ACHN (cell line): ENCODE measurements around the gene CKS1B.

Experiments used
- DNase-seq: peaks from one replicate; pipeline ENCODE4 v3.0.0-alpha.2; 2015
- in situ Hi-C: cut with HindIII; loops from 2 replicates; pipeline ENCODE4 v1.10.0; 2017; ENCODE audit warnings: low sequenced_read_pairs, low pct_ligation_motif_present, low pct_unique_long_range_greater_than_20kb

CKS1B gene

GRCh38 chr1:155008015-155008941 lies 33.8 kb downstream of the CKS1B start:
- DNase-seq = no peak
- in situ Hi-C loops = no loop called here

DNA sequence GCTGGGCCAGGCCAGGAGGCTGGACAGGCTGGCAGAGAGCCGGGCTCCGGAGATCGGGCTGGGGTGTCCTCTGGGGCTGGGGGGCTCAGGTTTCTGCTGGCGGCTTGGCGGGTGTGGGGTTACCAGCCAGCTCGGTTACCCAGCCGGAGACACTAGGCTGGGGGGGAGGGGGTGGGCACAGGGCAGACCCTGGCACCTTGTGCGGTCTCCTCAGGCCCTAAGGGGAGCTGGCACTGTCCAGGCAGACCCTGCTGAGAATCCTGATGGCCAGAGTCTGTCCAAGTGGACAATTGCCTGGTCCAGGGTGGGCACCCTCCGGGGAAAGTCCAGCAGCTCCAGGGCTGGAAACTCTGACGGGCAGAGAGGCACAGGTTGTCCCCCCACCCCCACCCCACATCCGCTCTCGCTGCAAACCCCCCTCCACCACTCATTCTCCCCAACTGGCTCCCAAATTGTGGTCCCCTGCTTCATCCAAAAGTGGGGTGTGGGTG lies 34.8 kb downstream of the CKS1B start:
- in situ Hi-C loops = no loop called here

GRCh38 chr1:155009742-155010141 lies 35.3 kb downstream of the CKS1B start:
- in situ Hi-C loops = no loop called here
- no peak for DNase-seq

More for the DNA sequence above, 34.8 kb downstream of the CKS1B start:
- DNase-seq = no peak

- in situ Hi-C loops = no loop called here
- no peak for DNase-seq
Observed at GRCh38 chr1:155010211-155010918, 35.9 kb downstream of the CKS1B start.

DNA sequence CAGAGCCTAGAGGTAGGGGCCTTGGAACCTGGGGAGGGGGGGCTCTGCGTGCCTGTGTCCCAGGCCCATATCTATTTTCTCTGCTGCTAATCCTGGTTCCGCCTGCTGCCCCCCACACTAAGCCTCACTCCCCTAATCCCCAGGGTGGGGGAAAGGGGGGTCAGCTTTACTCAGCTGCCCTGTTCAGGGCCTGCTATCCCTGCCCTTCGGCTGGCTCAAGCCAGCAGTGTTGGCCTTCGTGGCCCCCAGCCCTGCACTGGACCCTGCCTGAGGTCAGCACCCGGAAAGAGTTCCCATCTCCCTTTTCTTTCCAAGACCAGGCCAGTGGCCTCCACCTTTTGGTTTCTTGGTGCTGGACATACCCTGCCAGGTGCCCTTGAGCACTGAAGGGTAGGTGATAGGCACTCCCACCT lies 36.5 kb downstream of the CKS1B start:
- in situ Hi-C loops = no loop called here
- no peak for DNase-seq

- in situ Hi-C loops = no loop called here
Observed at GRCh38 chr1:155011437-155012025, 37.0 kb downstream of the CKS1B start.

GRCh38 chr1:155012026-155012546 lies 37.6 kb downstream of the CKS1B start:
- in situ Hi-C loops = no loop called here
- no peak for DNase-seq

More at GRCh38 chr1:155011437-155012025, 37.0 kb downstream of the CKS1B start:
- no peak for DNase-seq

- no peak for DNase-seq
- in situ Hi-C loops = no loop called here
Observed at GRCh38 chr1:155012776-155013602, 38.5 kb downstream of the CKS1B start.

- DNase-seq = no peak
- in situ Hi-C loops = no loop called here
Observed at GRCh38 chr1:155013632-155014031, 39.2 kb downstream of the CKS1B start.

GRCh38 chr1:155014709-155015508 lies 40.4 kb downstream of the CKS1B start:
- in situ Hi-C loops = no loop called here
- no peak for DNase-seq

DNA sequence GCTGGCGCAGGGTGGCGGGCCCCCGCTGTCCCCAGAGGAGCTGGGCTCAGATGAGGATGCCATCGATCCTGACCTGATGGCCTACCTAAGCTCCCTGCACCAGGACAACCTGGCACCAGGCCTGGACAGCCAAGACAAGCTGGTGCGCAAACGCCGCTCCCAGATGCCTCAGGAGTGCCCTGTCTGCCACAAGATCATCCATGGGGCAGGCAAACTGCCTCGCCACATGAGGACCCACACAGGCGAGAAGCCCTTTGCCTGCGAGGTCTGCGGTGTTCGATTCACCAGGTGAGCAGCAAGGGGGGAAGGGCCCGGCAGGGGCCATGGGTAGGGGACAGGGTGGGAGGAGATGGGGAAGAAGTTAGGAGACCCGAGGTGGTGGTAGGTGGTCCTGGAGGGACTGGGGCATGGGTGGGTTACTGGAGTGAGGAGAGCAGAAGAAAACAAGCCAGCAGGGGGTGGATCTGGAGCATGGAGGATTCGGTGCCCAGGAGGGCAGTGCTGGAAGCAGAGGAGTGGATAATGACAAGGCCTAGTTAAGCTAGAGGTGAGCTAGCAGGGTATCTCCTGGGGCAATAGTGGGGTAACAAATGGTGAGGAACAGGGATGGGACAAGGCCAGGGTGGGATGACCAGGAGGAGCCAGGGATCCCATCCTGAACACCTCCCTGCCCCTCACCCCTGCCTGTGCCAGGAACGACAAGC lies 41.2 kb downstream of the CKS1B start:
- in situ Hi-C loops = no loop called here
- DNase-seq = no peak

- no peak for DNase-seq
- in situ Hi-C loops = no loop called here
Observed at GRCh38 chr1:155016231-155016831, 41.9 kb downstream of the CKS1B start.

DNA sequence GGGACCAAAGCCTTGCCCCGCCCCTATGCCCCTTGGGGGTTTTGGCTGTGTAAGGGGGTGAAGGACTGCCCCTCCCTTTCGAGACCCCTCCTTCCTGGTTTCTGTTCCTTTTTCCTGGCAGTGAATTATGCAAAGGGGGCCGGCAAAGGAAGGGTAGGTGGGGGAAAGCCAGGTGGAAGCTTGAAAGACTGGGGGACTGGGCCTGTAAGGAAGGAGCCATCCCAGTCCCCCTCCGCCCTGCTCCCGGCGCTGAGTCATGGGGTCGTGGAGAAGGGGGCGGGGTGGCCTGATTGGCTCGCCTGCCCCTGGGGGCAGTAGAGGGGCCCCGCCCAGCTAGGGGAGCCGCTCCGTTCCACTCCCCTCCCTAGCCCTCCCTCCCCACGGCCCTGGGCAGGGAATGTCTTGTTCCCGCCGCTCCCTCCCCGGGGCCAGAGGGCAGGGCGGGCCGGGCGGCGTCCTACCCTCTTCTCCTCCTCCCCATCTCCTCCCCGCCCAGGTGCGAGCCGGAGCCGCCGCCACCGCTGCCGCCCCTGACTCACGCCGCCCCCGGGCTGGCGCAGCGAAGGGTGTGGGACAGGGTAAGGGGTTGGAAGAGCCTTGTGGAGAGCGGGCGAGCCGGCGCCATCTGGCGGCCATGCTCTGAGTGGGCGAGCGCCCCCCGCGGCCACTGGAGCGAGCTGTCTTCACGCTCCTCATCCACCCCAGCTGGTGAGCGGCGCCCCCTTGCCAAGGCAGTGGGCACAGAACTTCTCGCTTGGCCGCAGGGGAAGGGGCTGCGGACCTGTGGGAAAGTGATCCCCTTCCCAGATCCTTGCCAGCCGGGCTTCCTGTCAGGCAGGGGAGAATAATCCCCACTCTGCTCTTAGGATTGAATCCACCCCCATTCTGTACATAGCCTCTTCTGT lies 42.8 kb downstream of the CKS1B start:
- peak; percentile 95 for DNase-seq
- in situ Hi-C loops = no loop called here

- in situ Hi-C loops = no loop called here
- no peak for DNase-seq
Observed at GRCh38 chr1:155017946-155018316, 43.5 kb downstream of the CKS1B start.

DNA sequence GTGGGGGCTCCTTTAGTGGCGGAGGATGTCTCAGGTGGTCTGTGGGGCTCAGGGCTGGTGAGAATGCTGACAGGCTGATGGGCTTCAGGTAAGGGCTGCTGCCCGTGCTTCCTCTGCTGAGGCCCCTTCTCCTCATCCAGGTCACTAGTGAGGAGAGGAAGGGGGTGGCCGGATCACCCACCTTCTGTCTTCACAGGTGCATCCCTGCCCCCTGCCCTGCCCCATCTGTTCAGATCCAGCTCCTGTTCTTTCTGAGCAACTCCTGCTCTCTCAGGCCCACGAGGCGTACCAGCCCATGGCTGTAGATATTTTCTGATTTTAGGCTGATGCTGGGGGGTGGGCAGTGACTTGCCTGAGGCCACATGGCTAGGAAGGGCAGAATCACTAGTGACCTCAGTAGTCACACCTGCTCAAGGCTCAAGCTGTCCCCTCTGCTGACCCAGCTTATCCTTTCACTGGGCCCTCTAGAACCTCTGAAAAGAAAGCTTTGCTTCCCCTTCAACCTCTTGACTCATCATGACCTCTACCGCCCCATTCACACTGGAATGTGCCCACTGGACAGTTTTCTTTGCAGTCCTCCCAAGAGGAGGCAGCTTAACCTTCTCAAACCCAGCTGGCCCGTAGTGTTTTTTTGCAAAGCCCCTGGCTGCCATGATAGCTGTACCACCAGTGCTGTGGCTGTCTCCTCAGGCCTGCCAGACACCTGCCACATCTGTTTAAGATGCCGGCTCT lies 44.3 kb downstream of the CKS1B start:
- DNase-seq = peak; percentile 37
- in situ Hi-C loops = no loop called here
